ENCODE data around the gene SULT4A1. TPM values are rescaled to one million over a fixed set of nuclear protein-coding genes. Genes with fewer than 3 reads are reported as not detected.

The SULT4A1 gene
- total and polyA plus RNA-seq, 2 of the 8 experiments (the other 6 are each of a cell fraction or from before 2014, with no cell fraction given) = 9.1 to 11.8 TPM

GRCh38 chr22:43782448-43782847 is 79.9 kb downstream of the SULT4A1 start:
- Histone ChIP-seq H3K14ac (ENCODE audit: insufficient read length) (no peak overlapping the region), H2BK5ac (ENCODE audit: low read depth, low read length) (no peak overlapping the region), H3K4me1 (replicated peaks in 1 of 4; ENCODE audit: control insufficient read depth in 3 of 4, insufficient read depth in 4 of 4, low read length in 3 of 4) (no peaks in the 10 kb centered on the region), H3K4me3 (ENCODE audit: extremely low read depth in 1 of 4, insufficient read depth in 2 of 4, low read depth in 3 of 4, low read length in 4 of 4) (no peak overlapping the region), H2BK15ac (ENCODE audit: low read length) (no peak overlapping the region), H2BK12ac (ENCODE audit: low read depth, low read length) (no peak overlapping the region), H3K56ac (replicated peaks; ENCODE audit: insufficient read length, low read depth, low read length) (no peak overlapping the region), H3K18ac (ENCODE audit: extremely low read depth, low read length) (no peak overlapping the region), H4K8ac (ENCODE audit: extremely low read depth, insufficient read depth, low read length) (no peak overlapping the region), H2BK120ac (replicated peaks; ENCODE audit: low read depth, low read length) (no peak overlapping the region), H3K9ac (replicated peaks in 1 of 4; ENCODE audit: extremely low read depth in 1 of 4, low read depth in 3 of 4, low read length in 3 of 4) (no peak overlapping the region), H3K36me3 (ENCODE audit: control insufficient read depth in 2 of 4, insufficient read depth in 4 of 4, low read length in 3 of 4) (no peaks in the 10 kb centered on the region), H4K20me1 (replicated peaks in 1 of 2; ENCODE audit: control insufficient read depth in 1 of 2, insufficient read depth in 2 of 2, low read length in 2 of 2) (no peaks in the 10 kb centered on the region), H3K23me2 (ENCODE audit: low read depth, low read length) (no peaks in the 10 kb centered on the region), H2AK5ac (ENCODE audit: low read depth, low read length) (no peak overlapping the region), H3K79me2 (ENCODE audit: control insufficient read depth in 1 of 2, insufficient read depth in 2 of 2, low read length in 2 of 2) (no peaks in the 10 kb centered on the region), H2AFZ (ENCODE audit: low read length) (no peak overlapping the region), H3K27me3 (replicated peaks in 1 of 4; ENCODE audit: control insufficient read depth in 3 of 4, extremely low read depth in 1 of 4, insufficient read depth in 3 of 4, low read length in 3 of 4) (no peaks in the 10 kb centered on the region; a peak in 1 of 7 replicates), H3K23ac (ENCODE audit: insufficient read length) (no peak overlapping the region), H3K79me1 (ENCODE audit: low read depth, low read length) (no peaks in the 10 kb centered on the region), H3K27ac (ENCODE audit: low read depth, low read length) (no peak overlapping the region), H4K91ac (replicated peaks; ENCODE audit: insufficient read length, low read length) (no peak overlapping the region), H3K9me3 (ENCODE audit: insufficient read depth in 2 of 2, low read depth in 1 of 2, low read length in 1 of 2) (no peaks in the 10 kb centered on the region), H3K4me2 (ENCODE audit: insufficient read depth in 1 of 2, low read depth in 2 of 2, low read length in 2 of 2) (no peak overlapping the region), H3K4ac (replicated peaks; ENCODE audit: insufficient read length, low read depth, low read length) (no peak overlapping the region), H2BK20ac (ENCODE audit: low read length) (no peak overlapping the region), H4K5ac (ENCODE audit: insufficient read length, low read depth, low read length) (no peak overlapping the region)
- CTCF ChIA-PET (ENCODE audit: partially characterized antibody) = interaction anchor here (1.1 to 3.7 kb wide), 6 partner anchors 13 to 395 kb away, joined by 3 to 23 read pairs (median 4); no protein-coding TSS in a partner anchor
- FAIRE-seq (no peak), DNase-seq (ENCODE audit: low read depth in 1 of 2, low spot score in 2 of 2) (no peak)
- TF ChIP-seq KDM5A (IDR thresholded peaks at IDR 0.05; ENCODE audit: low read length) (no peak), SAP30 (IDR thresholded peaks at IDR 0.05; ENCODE audit: insufficient read depth, insufficient replicate concordance, low read length) (no peak), TBP (IDR thresholded peaks at IDR 0.05; ENCODE audit: low read depth, low read length) (no peak), RNF2 (IDR thresholded peaks at IDR 0.05; ENCODE audit: borderline replicate concordance, low read depth, low read length, missing control alignments, poor library complexity, severe bottlenecking) (no peak), GABPA (IDR thresholded peaks at IDR 0.05; ENCODE audit: borderline replicate concordance, insufficient read depth, low read length) (no peak), KDM4A (IDR thresholded peaks at IDR 0.05; ENCODE audit: low read depth, low read length, severe bottlenecking) (no peak), ASH2L (IDR thresholded peaks at IDR 0.05; ENCODE audit: low read length) (no peak), SRF (IDR thresholded peaks at IDR 0.05; ENCODE audit: low read depth, low read length) (no peak), CHD1 (IDR thresholded peaks at IDR 0.05; ENCODE audit: low read depth, low read length) (no peak), SUZ12 (IDR thresholded peaks at IDR 0.05; ENCODE audit: low read length) (no peak)
- WGBS, 2 experiments (ENCODE audit: extremely low coverage in 1 of 2, insufficient coverage in 1 of 2, insufficient read length in 1 of 2, insufficient replicate concordance in 2 of 2, low coverage in 1 of 2, low lambda C conversion rate in 2 of 2, missing lambda C conversion rate in 1 of 2) = 83% methylated on average over 3 of the region's 3 CpGs; no CpG with 5 or more reads in 1 of the 2 experiments
- POLR2A ChIA-PET (ENCODE audit: partially characterized antibody) = no interaction called here
